ENCODE data around the gene ACP7. TPM values are rescaled to one million over a fixed set of nuclear protein-coding genes. Genes with fewer than 3 reads are reported as not detected.

ACP7 gene
- total RNA-seq (not detected), polyA plus RNA-seq (not detected)
- long read RNA-seq, donor 1 = 0 reads
- long read RNA-seq, donor 2 = 0 reads
- long read RNA-seq, donor 3 = 0 reads
- long read RNA-seq, donor 4 = 0 reads
- long read RNA-seq, donor 5 = 0 reads
- long read RNA-seq, donor 6 = 0 reads
- long read RNA-seq, donor 7 = 0 reads
- long read RNA-seq, donor 8 = 0 reads
- long read RNA-seq, donor 9 = 0 reads
- long read RNA-seq, donor 10 = 0 reads

- TF ChIP-seq CTCF (IDR thresholded peaks at IDR 0.05) = no peak
- no peak for TF ChIP-seq POLR2A (IDR thresholded peaks at IDR 0.05)
- no peaks in the 10 kb centered on the region for H3K9me3 ChIP-seq (replicated peaks in 1 of 3)
- H3K4me1 ChIP-seq (replicated peaks in 1 of 2) = no peaks in the 10 kb centered on the region
- DNase-seq = no peak
- peaks cover 42% of the 10 kb centered on the region for H3K27me3 ChIP-seq
- intact Hi-C loops (cut with DNase I) = no loop called here
- H3K27ac ChIP-seq = no peak within 1 kb of the TSS
- 4 to 19% (median 8%) methylated on average over 10 to 54 of the region's 54 CpGs for WGBS, 4 donors
- no peaks in the 10 kb centered on the region for H3K36me3 ChIP-seq (replicated peaks in 1 of 2)
- no peak within 1 kb of the TSS for H3K4me3 ChIP-seq
These were observed at the start of gene ACP7 for GRCh38 chr19:39083983-39084731. TSS of gene ACP7 (plus strand) at chr19:39084368. CDS start at chr19:39085270, 902 bp downstream.

- Histone ChIP-seq H3K4me1 (replicated peaks in 1 of 2) (no peaks in the 10 kb centered on the region), H3K27me3 (no peaks in the 10 kb centered on the region), H3K36me3 (replicated peaks in 1 of 2) (no peaks in the 10 kb centered on the region), H3K4me3 (no peak overlapping the region), H3K27ac (no peak overlapping the region), H3K9me3 (replicated peaks in 1 of 3) (no peaks in the 10 kb centered on the region)
- intact Hi-C loops (cut with DNase I) = no loop called here
- TF ChIP-seq POLR2A (IDR thresholded peaks at IDR 0.05) = no peak
- TF ChIP-seq CTCF (IDR thresholded peaks at IDR 0.05) = no peak
- no peak for DNase-seq
These were observed 47.6 kb upstream of the ACP7 start for GRCh38 chr19:39036581-39036980.

- H3K4me1 ChIP-seq (replicated peaks in 1 of 2) = no peaks in the 10 kb centered on the region
- H3K27me3 ChIP-seq = no peaks in the 10 kb centered on the region
- intact Hi-C loops (cut with DNase I) = no loop called here
- no peak overlapping the region for H3K27ac ChIP-seq
- TF ChIP-seq POLR2A (IDR thresholded peaks at IDR 0.05) (no peak), CTCF (IDR thresholded peaks at IDR 0.05) (no peak)
- no peaks in the 10 kb centered on the region for H3K36me3 ChIP-seq (replicated peaks in 1 of 2)
- H3K9me3 ChIP-seq (replicated peaks in 1 of 3) = no peaks in the 10 kb centered on the region
- no peak overlapping the region for H3K4me3 ChIP-seq
- no peak for DNase-seq
- 47 to 57% (median 48%) methylated on average over 2 of the region's 2 CpGs for WGBS, 4 donors
These were observed 47.0 kb upstream of the ACP7 start for GRCh38 chr19:39037194-39037593.

- 12 to 27% (median 16%) methylated on average over 4 to 9 of the region's 9 CpGs for WGBS, 4 donors
- no peaks in the 10 kb centered on the region for H3K36me3 ChIP-seq (replicated peaks in 1 of 2)
- DNase-seq = peak in 3 of 7 donors; percentile 26 to 35 (median 29)
- H3K4me1 ChIP-seq (replicated peaks in 1 of 2) = no peaks in the 10 kb centered on the region
- no peaks in the 10 kb centered on the region for H3K27me3 ChIP-seq
- no peaks in the 10 kb centered on the region for H3K9me3 ChIP-seq (replicated peaks in 1 of 3)
- intact Hi-C loops (cut with DNase I) = no loop called here
- H3K4me3 ChIP-seq = no peak overlapping the region
- no peak for TF ChIP-seq CTCF (IDR thresholded peaks at IDR 0.05)
- no peak for TF ChIP-seq POLR2A (IDR thresholded peaks at IDR 0.05)
- no peak overlapping the region for H3K27ac ChIP-seq
These were observed 46.1 kb upstream of the ACP7 start for GRCh38 chr19:39038098-39038497.

Data from adrenal gland (tissue), 19 donors.